C4-2B (cell line): ENCODE measurements around the gene FGFRL1.
A peak's percentile ranks its signal among the peaks of the same experiment; 100 is the strongest.

Source experiments
- H3K27ac ChIP-seq: fragments of 450-650 bp; 2 replicates; pipeline ENCODE4 v1.5.1; 2017
- ZFX ChIP-seq: fragments of 450-650 bp; IDR thresholded peaks from 2 replicates; pipeline ENCODE4 v1.6.1; 2017
- TF ChIP-seq, protein P1 (sequence below): fragments of 450-650 bp; conservative IDR thresholded peaks from 2 replicates; pipeline ENCODE4 v1.5.1; 2017; ENCODE audit warnings: mild to moderate bottlenecking

Gene FGFRL1

DNA sequence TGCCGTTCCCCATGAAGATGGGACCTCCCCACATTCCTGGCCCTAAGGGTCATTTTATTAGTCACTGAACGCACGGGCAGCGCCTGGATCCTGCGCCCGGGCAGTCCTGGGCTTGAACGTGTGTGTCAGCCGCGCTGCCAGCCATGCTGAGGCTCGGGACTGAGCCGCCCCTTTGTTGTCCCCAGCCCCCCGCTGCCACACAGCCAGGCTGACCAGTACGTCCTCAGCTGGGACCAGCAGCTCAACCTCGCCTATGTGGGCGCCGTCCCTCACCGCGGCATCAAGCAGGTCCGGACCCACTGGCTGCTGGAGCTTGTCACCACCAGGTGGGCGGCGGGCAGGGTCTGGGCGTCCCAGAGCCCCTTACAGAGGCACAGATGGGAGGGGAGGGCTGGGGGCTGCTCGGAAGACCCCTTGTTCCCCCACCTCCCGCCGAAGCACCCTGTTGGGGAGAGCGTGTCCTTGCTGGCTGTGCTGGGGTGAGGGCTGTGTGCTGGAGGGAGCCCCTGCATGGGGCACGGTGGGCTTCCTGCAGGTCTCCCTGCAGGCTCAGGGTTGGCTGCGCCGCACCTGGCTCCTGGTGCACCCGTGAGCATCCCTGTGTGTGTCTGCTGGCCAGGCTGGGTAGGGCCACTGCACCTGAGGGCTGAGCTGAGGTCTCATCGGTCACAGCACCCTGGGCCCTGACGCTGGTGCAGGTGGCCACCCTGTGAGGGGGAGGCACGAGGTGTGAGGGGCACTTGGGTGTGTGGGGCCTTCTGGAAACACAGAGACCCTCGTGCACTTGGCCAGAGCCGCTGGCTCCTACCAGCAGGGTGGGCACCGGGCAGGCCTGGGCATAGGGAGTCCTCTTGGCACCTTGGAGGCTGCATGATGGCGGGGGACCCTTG lies 23.6 kb upstream of the FGFRL1 start:
- no peak for TF ChIP-seq ZFX
- TF ChIP-seq, protein P1, sequence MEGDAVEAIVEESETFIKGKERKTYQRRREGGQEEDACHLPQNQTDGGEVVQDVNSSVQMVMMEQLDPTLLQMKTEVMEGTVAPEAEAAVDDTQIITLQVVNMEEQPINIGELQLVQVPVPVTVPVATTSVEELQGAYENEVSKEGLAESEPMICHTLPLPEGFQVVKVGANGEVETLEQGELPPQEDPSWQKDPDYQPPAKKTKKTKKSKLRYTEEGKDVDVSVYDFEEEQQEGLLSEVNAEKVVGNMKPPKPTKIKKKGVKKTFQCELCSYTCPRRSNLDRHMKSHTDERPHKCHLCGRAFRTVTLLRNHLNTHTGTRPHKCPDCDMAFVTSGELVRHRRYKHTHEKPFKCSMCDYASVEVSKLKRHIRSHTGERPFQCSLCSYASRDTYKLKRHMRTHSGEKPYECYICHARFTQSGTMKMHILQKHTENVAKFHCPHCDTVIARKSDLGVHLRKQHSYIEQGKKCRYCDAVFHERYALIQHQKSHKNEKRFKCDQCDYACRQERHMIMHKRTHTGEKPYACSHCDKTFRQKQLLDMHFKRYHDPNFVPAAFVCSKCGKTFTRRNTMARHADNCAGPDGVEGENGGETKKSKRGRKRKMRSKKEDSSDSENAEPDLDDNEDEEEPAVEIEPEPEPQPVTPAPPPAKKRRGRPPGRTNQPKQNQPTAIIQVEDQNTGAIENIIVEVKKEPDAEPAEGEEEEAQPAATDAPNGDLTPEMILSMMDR, result no peak
- peak overlapping the region; percentile 82 for H3K27ac ChIP-seq

- TF ChIP-seq ZFX, result no peak
- TF ChIP-seq, protein P1, result no peak
- no peak overlapping the region; the same call in 1 of the 2 replicates for H3K27ac ChIP-seq
These were observed 22.4 kb upstream of the FGFRL1 start for GRCh38 chr4:988726-989721.

GRCh38 chr4:989722-990471 lies 21.5 kb upstream of the FGFRL1 start:
- TF ChIP-seq ZFX, result no peak
- H3K27ac ChIP-seq, result no peak overlapping the region

- peak overlapping the region; percentile 99 for H3K27ac ChIP-seq
These were observed 20.6 kb upstream of the FGFRL1 start for GRCh38 chr4:990746-991367.

GRCh38 chr4:991451-992296 lies 19.8 kb upstream of the FGFRL1 start:
- TF ChIP-seq ZFX, result no peak
- TF ChIP-seq, protein P1, result no peak
- peak overlapping the region; percentile 99 for H3K27ac ChIP-seq

More at GRCh38 chr4:990746-991367, 20.6 kb upstream of the FGFRL1 start:
- TF ChIP-seq, protein P1, result no peak
- no peak for TF ChIP-seq ZFX

GRCh38 chr4:992297-993110 lies 18.9 kb upstream of the FGFRL1 start:
- H3K27ac ChIP-seq, result peak overlapping the region; percentile 99
- TF ChIP-seq, protein P1, result no peak
- 0 out of 2 replicates have a peak, but pooled peaks have one; percentile 10 for TF ChIP-seq ZFX
